Measurements from ENCODE around the gene SAMD1. TPM values are rescaled to one million over a fixed set of nuclear protein-coding genes. Genes with fewer than 3 reads are reported as not detected.

Gene SAMD1
- total RNA-seq (2014; rRNA removed; shearing (Covaris generic)) = 26.3 and 29.5 TPM in 2 replicates
- polyA plus RNA-seq (2014; cell fraction: nucleus; rRNA removed) = 21.2 and 35.0 TPM in 2 replicates

GRCh38 chr19:14090509-14091080 lies at the start of gene SAMD1:
Gene SAMD1 (minus strand): TSS chr19:14090751.
- DNase-seq (ENCODE audit: extremely low read depth, low read depth) = peak; percentile 77

GRCh38 chr19:14139944-14140343 lies 49.4 kb upstream of the SAMD1 start:
- no peak for DNase-seq (ENCODE audit: extremely low read depth, low read depth)

- DNase-seq (ENCODE audit: extremely low read depth, low read depth) = no peak
Measured at GRCh38 chr19:14138576-14139265, 48.2 kb upstream of the SAMD1 start.

GRCh38 chr19:14136509-14137281 lies 46.1 kb upstream of the SAMD1 start, which contains the start of gene ASF1B:
Gene ASF1B (minus strand): TSS chr19:14136589. CDS start chr19:14136456, 133 bp downstream.
- peak; percentile 98 for DNase-seq (ENCODE audit: extremely low read depth, low read depth)

- DNase-seq (ENCODE audit: extremely low read depth, low read depth) = no peak
Measured at GRCh38 chr19:14135985-14136508, 45.5 kb upstream of the SAMD1 start.

GRCh38 chr19:14135355-14135754 lies 44.8 kb upstream of the SAMD1 start:
- DNase-seq (ENCODE audit: extremely low read depth, low read depth) = no peak

- DNase-seq (ENCODE audit: extremely low read depth, low read depth) = no peak
Measured at GRCh38 chr19:14127929-14128509, 37.5 kb upstream of the SAMD1 start.

- no peak for DNase-seq (ENCODE audit: extremely low read depth, low read depth)
Measured at GRCh38 chr19:14127176-14127575, 36.6 kb upstream of the SAMD1 start.

GRCh38 chr19:14122924-14123323 lies 32.4 kb upstream of the SAMD1 start:
- DNase-seq (ENCODE audit: extremely low read depth, low read depth) = no peak

- DNase-seq (ENCODE audit: extremely low read depth, low read depth) = no peak
Measured at GRCh38 chr19:14120497-14120780, 29.9 kb upstream of the SAMD1 start.

- DNase-seq (ENCODE audit: extremely low read depth, low read depth) = no peak
Measured at GRCh38 chr19:14119644-14120496, 29.3 kb upstream of the SAMD1 start.

- DNase-seq (ENCODE audit: extremely low read depth, low read depth) = no peak
Measured at GRCh38 chr19:14119146-14119545, 28.6 kb upstream of the SAMD1 start.

- no peak for DNase-seq (ENCODE audit: extremely low read depth, low read depth)
Measured at GRCh38 chr19:14118165-14119051, 27.9 kb upstream of the SAMD1 start.

- peak; percentile 95 for DNase-seq (ENCODE audit: extremely low read depth, low read depth)
Measured at GRCh38 chr19:14117668-14118164, 27.2 kb upstream of the SAMD1 start, which contains the start of gene PRKACA. Gene PRKACA (minus strand): TSS chr19:14117762. CDS start chr19:14117547, 215 bp downstream.

GRCh38 chr19:14116918-14117578 lies 26.5 kb upstream of the SAMD1 start:
- no peak for DNase-seq (ENCODE audit: extremely low read depth, low read depth)

GRCh38 chr19:14116525-14116917 lies 26.0 kb upstream of the SAMD1 start:
- DNase-seq (ENCODE audit: extremely low read depth, low read depth) = no peak

- no peak for DNase-seq (ENCODE audit: extremely low read depth, low read depth)
Measured at GRCh38 chr19:14115756-14116155, 25.2 kb upstream of the SAMD1 start.

GRCh38 chr19:14114854-14115253 lies 24.3 kb upstream of the SAMD1 start:
- no peak for DNase-seq (ENCODE audit: extremely low read depth, low read depth)

Data from NCI-H460 (cell line).